ENCODE data around the gene CX3CR1. TPM values are rescaled to one million over a fixed set of nuclear protein-coding genes. Genes with fewer than 3 reads are reported as not detected.

CX3CR1 gene
- total RNA-seq, 2 donors from 2014 or later: 0.79 to 2.7 TPM

DNA sequence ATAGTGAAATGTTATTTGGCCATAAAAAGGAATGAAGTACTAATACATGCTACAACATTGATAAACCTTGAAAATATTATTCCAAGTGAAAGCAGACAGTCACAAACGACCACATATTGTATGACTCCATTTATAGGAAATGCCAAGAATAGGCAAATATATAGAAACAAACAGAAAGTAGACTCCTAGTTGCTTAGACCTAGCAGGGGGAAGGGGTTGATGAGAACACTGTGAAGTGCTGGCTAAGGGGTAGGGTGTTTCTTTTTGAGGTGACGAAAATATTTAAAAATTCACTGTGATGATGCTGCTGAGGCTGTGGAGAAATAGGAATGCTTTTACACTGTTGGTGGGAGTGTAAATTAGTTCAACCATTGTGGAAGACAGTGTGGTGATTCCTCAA, 56.9 kb downstream of the CX3CR1 start:
- Mint-ChIP-seq H3K4me1 (ENCODE audit: low read depth) (no peaks in the 10 kb centered on the region), H3K27me3 (ENCODE audit: low read depth) (peaks cover 18% of the 10 kb centered on the region), H3K9me3 (no peaks in the 10 kb centered on the region), H3K27ac (no peak overlapping the region), H3K4me3 (no peak overlapping the region), H3K36me3 (ENCODE audit: insufficient read depth in 2 of 2) (no peaks in the 10 kb centered on the region)
- DNase-seq (no peak), ATAC-seq (replicated peaks in 1 of 2) (no peak)

DNA sequence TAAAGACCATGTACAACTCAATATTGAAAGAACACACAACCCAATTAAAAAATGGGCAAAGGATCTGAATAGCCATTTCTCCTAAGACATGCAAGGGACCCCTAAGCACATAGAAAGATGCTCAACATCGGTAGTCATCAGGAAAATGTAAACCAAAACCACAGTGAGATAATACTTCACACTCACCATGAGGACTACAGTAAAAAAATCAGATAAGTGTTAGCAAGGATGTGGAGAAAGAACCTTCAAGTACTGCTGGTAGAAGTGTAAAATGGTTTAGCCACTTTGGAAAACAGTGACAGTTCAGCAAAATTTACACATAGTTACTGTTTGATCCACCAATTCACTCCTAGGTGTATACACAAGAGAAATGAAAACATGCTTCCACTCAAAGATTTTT, 57.4 kb downstream of the CX3CR1 start:
- no peak overlapping the region for H3K27ac Mint-ChIP-seq
- no peaks in the 10 kb centered on the region for H3K36me3 Mint-ChIP-seq (ENCODE audit: insufficient read depth in 2 of 2)
- ATAC-seq (replicated peaks in 1 of 2) (no peak), DNase-seq (no peak)
- peaks cover 18% of the 10 kb centered on the region for H3K27me3 Mint-ChIP-seq (ENCODE audit: low read depth)
- H3K4me1 Mint-ChIP-seq (ENCODE audit: low read depth): no peaks in the 10 kb centered on the region
- no peaks in the 10 kb centered on the region for H3K9me3 Mint-ChIP-seq
- no peak overlapping the region for H3K4me3 Mint-ChIP-seq

GRCh38 chr3:39221141-39221530, 58.7 kb downstream of the CX3CR1 start:
- Mint-ChIP-seq H3K27ac (peak overlapping the region; percentile 58), H3K4me3 (peak overlapping the region in 1 of 2 donors; percentile 41), H3K36me3 (ENCODE audit: insufficient read depth in 2 of 2) (no peaks in the 10 kb centered on the region), H3K27me3 (ENCODE audit: low read depth) (peaks cover 29% of the 10 kb centered on the region), H3K4me1 (ENCODE audit: low read depth) (peaks cover 7% of the 10 kb centered on the region), H3K9me3 (no peaks in the 10 kb centered on the region)
- no peak for DNase-seq
- ATAC-seq (replicated peaks in 1 of 2): no peak

DNA sequence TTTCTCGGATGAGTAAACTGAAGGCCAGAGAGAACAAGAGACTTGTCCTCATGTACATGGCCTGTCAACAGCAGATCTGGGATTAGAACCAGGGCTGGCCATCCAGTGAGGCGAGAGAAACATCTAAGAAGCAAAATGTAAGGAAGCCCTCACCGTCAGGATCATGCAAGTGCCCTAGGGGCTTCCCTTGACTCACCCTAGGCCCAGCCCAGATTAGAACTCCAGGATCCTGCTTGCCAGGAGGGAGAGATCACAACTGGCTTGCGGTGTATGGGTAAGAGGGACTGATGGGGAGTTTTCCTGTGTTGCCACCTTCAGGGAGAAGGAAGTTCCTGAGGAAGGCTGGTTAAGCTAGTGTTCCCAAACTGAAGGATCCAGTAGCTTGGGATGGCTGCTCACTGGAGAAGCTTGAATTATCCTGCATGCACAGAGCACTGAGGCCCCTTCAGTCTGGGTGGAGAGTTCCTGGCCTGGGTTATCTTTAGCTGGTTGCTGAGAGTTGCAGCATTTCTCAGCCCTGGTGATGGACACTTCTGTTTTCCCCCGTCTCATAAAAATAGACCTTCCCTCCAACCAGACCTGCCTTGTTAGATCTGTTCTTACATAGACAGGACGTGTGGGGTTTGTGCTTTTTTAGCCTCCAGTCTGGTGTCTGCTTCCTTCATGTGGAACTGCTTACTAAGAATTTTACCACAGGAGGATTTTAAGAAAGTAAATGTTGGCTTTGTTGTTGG, 59.3 kb downstream of the CX3CR1 start:
- Mint-ChIP-seq H3K27me3 (ENCODE audit: low read depth) (peaks cover 24% of the 10 kb centered on the region), H3K4me1 (ENCODE audit: low read depth) (peaks cover 10% of the 10 kb centered on the region), H3K9me3 (no peaks in the 10 kb centered on the region), H3K27ac (peak overlapping the region; percentile 58), H3K36me3 (ENCODE audit: insufficient read depth in 2 of 2) (no peaks in the 10 kb centered on the region), H3K4me3 (peak overlapping the region in 1 of 2 donors; percentile 41)
- ATAC-seq (replicated peaks in 1 of 2): peak in 1 of 2 donors; percentile 42
- no peak for DNase-seq

DNA sequence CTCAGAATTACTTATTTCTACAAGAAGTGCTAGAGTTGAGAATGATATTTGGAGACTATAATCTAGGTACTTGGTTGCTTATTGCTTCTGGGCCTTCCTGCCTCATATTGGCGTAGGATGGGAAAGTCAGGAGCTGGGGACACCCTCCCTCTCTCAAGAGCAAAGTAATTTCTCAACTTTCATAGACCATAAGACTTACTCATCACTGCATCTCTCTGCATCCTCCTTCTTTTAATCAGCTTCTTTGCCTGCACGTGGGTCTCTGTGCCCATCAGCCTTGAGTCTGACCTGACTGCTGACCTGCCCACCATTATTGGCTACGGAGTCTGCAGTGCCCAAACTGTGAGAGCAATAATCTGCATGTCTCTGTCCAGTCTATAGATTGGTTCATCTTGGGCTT, 60.1 kb downstream of the CX3CR1 start:
- Mint-ChIP-seq H3K4me3 (no peak overlapping the region), H3K36me3 (ENCODE audit: insufficient read depth in 2 of 2) (no peaks in the 10 kb centered on the region), H3K9me3 (no peaks in the 10 kb centered on the region), H3K27me3 (ENCODE audit: low read depth) (peaks cover 18% of the 10 kb centered on the region), H3K4me1 (ENCODE audit: low read depth) (peaks cover 10% of the 10 kb centered on the region), H3K27ac (no peak overlapping the region)
- no peak for DNase-seq
- ATAC-seq (replicated peaks in 1 of 2): peak in 1 of 2 donors; percentile 76

DNA sequence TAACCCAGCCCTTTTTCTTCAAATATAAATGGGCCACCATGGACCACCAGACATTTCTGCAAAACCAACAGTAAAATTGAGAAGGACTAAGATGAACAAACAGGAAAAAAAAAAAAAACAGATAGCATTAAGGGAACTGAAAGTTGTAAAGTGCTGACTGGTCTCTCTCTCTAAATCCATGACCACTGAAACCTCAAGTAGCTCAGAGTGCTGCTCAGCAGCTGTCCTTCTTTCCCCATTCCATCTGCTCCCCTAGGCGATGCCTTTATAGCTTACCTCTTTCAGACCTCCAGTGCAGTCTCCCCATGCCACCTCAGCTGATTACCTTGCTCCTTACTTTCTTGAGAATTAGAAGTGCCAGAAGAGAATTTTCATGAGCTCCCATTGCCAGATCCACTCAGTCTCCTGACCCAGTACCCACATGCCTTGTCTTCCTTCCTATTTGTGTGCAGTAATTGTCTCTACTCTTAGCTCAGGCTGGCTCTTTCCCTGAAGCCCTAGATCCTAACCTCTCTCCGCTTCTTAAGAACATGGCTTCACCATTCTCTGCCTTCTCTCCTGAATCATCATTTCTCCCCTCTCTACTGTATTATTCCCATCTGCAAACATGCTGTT, 63.6 kb downstream of the CX3CR1 start:
- peak overlapping the region; percentile 6 for H3K27ac Mint-ChIP-seq

DNA sequence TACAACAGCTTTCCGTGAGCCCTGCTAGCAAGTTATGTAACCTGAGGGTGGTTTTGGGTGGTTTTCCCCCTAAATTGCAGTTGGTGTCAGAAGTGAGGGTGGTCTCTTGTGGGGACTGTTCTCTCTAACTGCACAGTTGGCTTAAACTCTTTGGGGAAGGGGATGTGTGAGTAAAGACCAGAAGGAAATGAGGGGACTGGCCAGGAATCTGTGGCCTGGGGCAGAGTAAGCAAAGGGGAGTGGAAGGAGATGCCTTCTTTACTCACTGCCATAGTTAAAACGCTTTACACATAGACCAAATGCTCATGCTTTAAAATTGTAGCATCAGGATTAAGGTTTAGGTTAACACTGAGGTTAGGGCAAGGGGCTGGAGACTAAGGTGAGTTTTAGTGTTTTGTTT, 66.2 kb downstream of the CX3CR1 start:
- ATAC-seq (replicated peaks in 1 of 2) (no peak), DNase-seq (no peak)
- no peak overlapping the region for H3K4me3 Mint-ChIP-seq
- H3K27me3 Mint-ChIP-seq (ENCODE audit: low read depth): peaks cover 11% of the 10 kb centered on the region
- peaks cover 16% of the 10 kb centered on the region for H3K4me1 Mint-ChIP-seq (ENCODE audit: low read depth)
- no peaks in the 10 kb centered on the region for H3K9me3 Mint-ChIP-seq
- H3K36me3 Mint-ChIP-seq (ENCODE audit: insufficient read depth in 2 of 2): no peaks in the 10 kb centered on the region
- no peak overlapping the region for H3K27ac Mint-ChIP-seq

More for the DNA sequence above, 63.6 kb downstream of the CX3CR1 start:
- Mint-ChIP-seq H3K4me3 (no peak overlapping the region), H3K4me1 (ENCODE audit: low read depth) (peaks cover 10% of the 10 kb centered on the region), H3K9me3 (no peaks in the 10 kb centered on the region), H3K36me3 (ENCODE audit: insufficient read depth in 2 of 2) (no peaks in the 10 kb centered on the region), H3K27me3 (ENCODE audit: low read depth) (peaks cover 16% of the 10 kb centered on the region)
- no peak for DNase-seq
- peak in 1 of 2 donors; percentile 70 for ATAC-seq (replicated peaks in 1 of 2)

Other genes starting within 250 kb of the CX3CR1 start
- under 1 TPM; 0.22 to 0.44 TPM for gene SCN11A, start 228.1 kb downstream of the CX3CR1 start, total RNA-seq
- gene WDR48, start 228.0 kb downstream of the CX3CR1 start, total RNA-seq: 10 to 100 TPM; 53.3 to 61.0 TPM
- gene GORASP1, start 172.4 kb downstream of the CX3CR1 start, total RNA-seq: 10 to 100 TPM; 20.0 to 24.5 TPM
- gene TTC21A, start 172.4 kb downstream of the CX3CR1 start, total RNA-seq: 1 to 10 TPM; 2.0 to 2.2 TPM
- gene CSRNP1, start 126.4 kb downstream of the CX3CR1 start, total RNA-seq: 10 to 100 TPM; 68.7 to 81.3 TPM
- gene XIRP1, start 87.4 kb downstream of the CX3CR1 start, total RNA-seq: under 1 TPM; 0.09 to 0.10 TPM
- 1 to 10 TPM; 1.2 to 1.7 TPM for gene CCR8, start 49.7 kb upstream of the CX3CR1 start, total RNA-seq
- 10 to 100 TPM; 37.5 to 39.7 TPM for gene SLC25A38, start 103.3 kb upstream of the CX3CR1 start, total RNA-seq
- 1,000 to 10,000 TPM; 2,329 to 2,816 TPM for gene RPSA, start 126.7 kb upstream of the CX3CR1 start, total RNA-seq
- gene MOBP, start 187.6 kb upstream of the CX3CR1 start, total RNA-seq: under 1 TPM in 1 of 2 donors, not detected in 1; 0.34 TPM

Measured in activated T-cell treated with anti-CD3 and anti-CD28 coated beads, Interleukin-2, amount 50 U/mL, for 72 hours (primary cell).